ENCODE measurements around the gene HACL1. TPM values are rescaled to one million over a fixed set of nuclear protein-coding genes. Genes with fewer than 3 reads are reported as not detected.

Gene HACL1
- total RNA-seq, 1 experiment from 2014 or later: 28.7 TPM

GRCh38 chr3:15525790-15526189, 75.6 kb downstream of the HACL1 start:
- CTCF ChIA-PET: no interaction called here
- H2AFZ ChIP-seq: no peak overlapping the region
- DNase-seq: no peak
- H3K4me3 ChIP-seq: no peak overlapping the region
- H3K9me2 ChIP-seq (ENCODE audit: insufficient read depth): no peaks in the 10 kb centered on the region
- H4K20me1 ChIP-seq (ENCODE audit: insufficient read depth): no peaks in the 10 kb centered on the region
- H3K27ac ChIP-seq: no peak overlapping the region
- H3K9me3 ChIP-seq (ENCODE audit: insufficient read depth, low read depth): no peaks in the 10 kb centered on the region
- BruUV-seq (replicated peaks): no TSS peak
- POLR2A ChIA-PET (ENCODE audit: unreplicated experiment): no interaction called here
- no peaks in the 10 kb centered on the region for H3K79me2 ChIP-seq (ENCODE audit: low read depth)
- no peaks in the 10 kb centered on the region for H3K27me3 ChIP-seq (ENCODE audit: insufficient read depth, low read depth)
- H3F3A ChIP-seq (ENCODE audit: insufficient read depth, low read depth): no peaks in the 10 kb centered on the region; the same call in 1 of the 2 replicates
- no peak overlapping the region for H3K4me2 ChIP-seq
- intact Hi-C loops (cut with micrococcal nuclease; ENCODE audit: unreplicated experiment): no loop called here
- H3K36me3 ChIP-seq (ENCODE audit: low read depth): no peaks in the 10 kb centered on the region
- peaks cover 13% of the 10 kb centered on the region for H3K4me1 ChIP-seq (replicated peaks; ENCODE audit: insufficient read depth)
- TF ChIP-seq, protein P1, sequence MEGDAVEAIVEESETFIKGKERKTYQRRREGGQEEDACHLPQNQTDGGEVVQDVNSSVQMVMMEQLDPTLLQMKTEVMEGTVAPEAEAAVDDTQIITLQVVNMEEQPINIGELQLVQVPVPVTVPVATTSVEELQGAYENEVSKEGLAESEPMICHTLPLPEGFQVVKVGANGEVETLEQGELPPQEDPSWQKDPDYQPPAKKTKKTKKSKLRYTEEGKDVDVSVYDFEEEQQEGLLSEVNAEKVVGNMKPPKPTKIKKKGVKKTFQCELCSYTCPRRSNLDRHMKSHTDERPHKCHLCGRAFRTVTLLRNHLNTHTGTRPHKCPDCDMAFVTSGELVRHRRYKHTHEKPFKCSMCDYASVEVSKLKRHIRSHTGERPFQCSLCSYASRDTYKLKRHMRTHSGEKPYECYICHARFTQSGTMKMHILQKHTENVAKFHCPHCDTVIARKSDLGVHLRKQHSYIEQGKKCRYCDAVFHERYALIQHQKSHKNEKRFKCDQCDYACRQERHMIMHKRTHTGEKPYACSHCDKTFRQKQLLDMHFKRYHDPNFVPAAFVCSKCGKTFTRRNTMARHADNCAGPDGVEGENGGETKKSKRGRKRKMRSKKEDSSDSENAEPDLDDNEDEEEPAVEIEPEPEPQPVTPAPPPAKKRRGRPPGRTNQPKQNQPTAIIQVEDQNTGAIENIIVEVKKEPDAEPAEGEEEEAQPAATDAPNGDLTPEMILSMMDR (conservative IDR thresholded peaks at IDR 0.05): no peak
- TF ChIP-seq EZH2 (IDR thresholded peaks at IDR 0.05; ENCODE audit: low read depth): no peak

GRCh38 chr3:15523660-15524417, 77.5 kb downstream of the HACL1 start:
- no TSS peak for BruUV-seq (replicated peaks)
- no peaks in the 10 kb centered on the region for H3K36me3 ChIP-seq (ENCODE audit: low read depth)
- ChIA-PET POLR2A (ENCODE audit: unreplicated experiment) (no interaction called here), CTCF (no interaction called here)
- no peaks in the 10 kb centered on the region for H3K79me2 ChIP-seq (ENCODE audit: low read depth)
- H3F3A ChIP-seq (ENCODE audit: insufficient read depth, low read depth): no peaks in the 10 kb centered on the region; the same call in 1 of the 2 replicates
- H3K9me2 ChIP-seq (ENCODE audit: insufficient read depth): no peaks in the 10 kb centered on the region
- no peaks in the 10 kb centered on the region for H3K9me3 ChIP-seq (ENCODE audit: insufficient read depth, low read depth)
- TF ChIP-seq EZH2 (IDR thresholded peaks at IDR 0.05; ENCODE audit: low read depth): no peak
- TF ChIP-seq, protein P1 (conservative IDR thresholded peaks at IDR 0.05): no peak
- H2AFZ ChIP-seq: no peak overlapping the region
- intact Hi-C loops (cut with micrococcal nuclease; ENCODE audit: unreplicated experiment): no loop called here
- peaks cover 3% of the 10 kb centered on the region for H3K4me1 ChIP-seq (replicated peaks; ENCODE audit: insufficient read depth)
- H3K27ac ChIP-seq: no peak overlapping the region
- DNase-seq: no peak
- no peak overlapping the region for H3K4me3 ChIP-seq
- no peak overlapping the region for H3K4me2 ChIP-seq
- H4K20me1 ChIP-seq (ENCODE audit: insufficient read depth): no peaks in the 10 kb centered on the region
- no peaks in the 10 kb centered on the region for H3K27me3 ChIP-seq (ENCODE audit: insufficient read depth, low read depth)

DNA sequence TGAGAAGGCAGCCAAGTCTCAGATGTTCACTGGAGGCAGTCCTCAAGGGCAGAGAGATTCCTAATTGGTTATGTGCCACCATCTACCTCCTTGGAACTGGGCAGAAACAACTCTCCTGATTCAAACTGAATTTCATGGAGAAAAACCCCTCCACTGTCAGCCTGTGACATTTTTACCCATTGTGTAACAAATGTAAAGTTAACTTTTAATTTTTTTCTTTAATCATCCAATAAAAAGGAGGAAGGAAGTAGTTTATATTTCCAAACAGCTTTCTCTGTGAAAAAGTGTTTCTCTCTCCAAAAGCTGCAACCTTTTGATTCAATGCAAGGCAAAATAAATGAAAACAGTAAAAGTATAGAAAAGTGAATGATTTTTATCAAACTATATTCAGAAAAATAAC, 79.4 kb downstream of the HACL1 start:
- Histone ChIP-seq H2AFZ (no peak overlapping the region), H3K36me3 (ENCODE audit: low read depth) (no peaks in the 10 kb centered on the region), H4K20me1 (ENCODE audit: insufficient read depth) (no peaks in the 10 kb centered on the region), H3F3A (ENCODE audit: insufficient read depth, low read depth) (no peaks in the 10 kb centered on the region), H3K4me3 (no peak overlapping the region), H3K9me2 (ENCODE audit: insufficient read depth) (no peaks in the 10 kb centered on the region), H3K4me2 (no peak overlapping the region), H3K4me1 (replicated peaks; ENCODE audit: insufficient read depth) (no peaks in the 10 kb centered on the region), H3K27me3 (ENCODE audit: insufficient read depth, low read depth) (no peaks in the 10 kb centered on the region), H3K79me2 (ENCODE audit: low read depth) (no peaks in the 10 kb centered on the region), H3K27ac (no peak overlapping the region), H3K9me3 (ENCODE audit: insufficient read depth, low read depth) (no peaks in the 10 kb centered on the region)
- intact Hi-C loops (cut with micrococcal nuclease; ENCODE audit: unreplicated experiment): no loop called here
- POLR2A ChIA-PET (ENCODE audit: unreplicated experiment): no interaction called here
- CTCF ChIA-PET: no interaction called here
- TF ChIP-seq, protein P1 (conservative IDR thresholded peaks at IDR 0.05): no peak
- no peak for TF ChIP-seq EZH2 (IDR thresholded peaks at IDR 0.05; ENCODE audit: low read depth)
- BruUV-seq (replicated peaks): no TSS peak
- DNase-seq: no peak

Measured in PC-9 (cell line).